ENCODE results near the gene NUDT6. TPM values are rescaled to one million over a fixed set of nuclear protein-coding genes. Genes with fewer than 3 reads are reported as not detected.

Gene NUDT6
- total RNA-seq, 1 donor from 2014 or later: 4.0 TPM

- TF ChIP-seq EZH2 (IDR thresholded peaks at IDR 0.05; ENCODE audit: insufficient read depth, low read length): no peak
- TF ChIP-seq, protein P1, sequence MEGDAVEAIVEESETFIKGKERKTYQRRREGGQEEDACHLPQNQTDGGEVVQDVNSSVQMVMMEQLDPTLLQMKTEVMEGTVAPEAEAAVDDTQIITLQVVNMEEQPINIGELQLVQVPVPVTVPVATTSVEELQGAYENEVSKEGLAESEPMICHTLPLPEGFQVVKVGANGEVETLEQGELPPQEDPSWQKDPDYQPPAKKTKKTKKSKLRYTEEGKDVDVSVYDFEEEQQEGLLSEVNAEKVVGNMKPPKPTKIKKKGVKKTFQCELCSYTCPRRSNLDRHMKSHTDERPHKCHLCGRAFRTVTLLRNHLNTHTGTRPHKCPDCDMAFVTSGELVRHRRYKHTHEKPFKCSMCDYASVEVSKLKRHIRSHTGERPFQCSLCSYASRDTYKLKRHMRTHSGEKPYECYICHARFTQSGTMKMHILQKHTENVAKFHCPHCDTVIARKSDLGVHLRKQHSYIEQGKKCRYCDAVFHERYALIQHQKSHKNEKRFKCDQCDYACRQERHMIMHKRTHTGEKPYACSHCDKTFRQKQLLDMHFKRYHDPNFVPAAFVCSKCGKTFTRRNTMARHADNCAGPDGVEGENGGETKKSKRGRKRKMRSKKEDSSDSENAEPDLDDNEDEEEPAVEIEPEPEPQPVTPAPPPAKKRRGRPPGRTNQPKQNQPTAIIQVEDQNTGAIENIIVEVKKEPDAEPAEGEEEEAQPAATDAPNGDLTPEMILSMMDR (IDR thresholded peaks at IDR 0.05; ENCODE audit: insufficient read depth, low read depth, low read length): no peak
- Mint-ChIP-seq H3K27me3 (ENCODE audit: low read depth, unreplicated experiment) (no peaks in the 10 kb centered on the region), H3K4me3 (ENCODE audit: unreplicated experiment) (no peak overlapping the region), H3K36me3 (ENCODE audit: low read depth, unreplicated experiment) (no peaks in the 10 kb centered on the region), H3K4me1 (ENCODE audit: low read depth, unreplicated experiment) (peaks cover 8% of the 10 kb centered on the region), H3K9me3 (ENCODE audit: unreplicated experiment) (peaks cover 2% of the 10 kb centered on the region), H3K27ac (ENCODE audit: unreplicated experiment) (no peak overlapping the region)
- Histone ChIP-seq H3K4me1 (ENCODE audit: insufficient read depth, low read length) (no peaks in the 10 kb centered on the region), H3K27me3 (ENCODE audit: insufficient read depth, low read length) (no peaks in the 10 kb centered on the region), H2AFZ (ENCODE audit: low read depth, low read length) (no peak overlapping the region), H3K79me2 (ENCODE audit: insufficient read depth, low read length) (peaks cover 76% of the 10 kb centered on the region), H3K27ac (ENCODE audit: low read depth, low read length) (no peak overlapping the region), H4K20me1 (ENCODE audit: insufficient read depth, low read length) (peaks cover 40% of the 10 kb centered on the region), H3K9me3 (ENCODE audit: insufficient read depth, low read depth, low read length) (no peaks in the 10 kb centered on the region), H3K36me3 (ENCODE audit: insufficient read depth, low read length) (no peaks in the 10 kb centered on the region), H3K4me2 (ENCODE audit: low read length) (no peak overlapping the region), H3K9ac (ENCODE audit: low read length) (no peak overlapping the region), H3K4me3 (ENCODE audit: insufficient read depth, low read depth, low read length) (no peak overlapping the region)
- no peak for DNase-seq (ENCODE audit: low read depth)
- FAIRE-seq: no peak
Measured at GRCh38 chr4:122865425-122865824, 57.0 kb downstream of the NUDT6 start.

GRCh38 chr4:122863639-122864038 lies 58.8 kb downstream of the NUDT6 start:
- H3K9me3 ChIP-seq (ENCODE audit: insufficient read depth, low read depth, low read length): no peaks in the 10 kb centered on the region
- no peaks in the 10 kb centered on the region for H3K27me3 ChIP-seq (ENCODE audit: insufficient read depth, low read length)
- Mint-ChIP-seq H3K27ac (ENCODE audit: unreplicated experiment) (no peak overlapping the region), H3K4me3 (ENCODE audit: unreplicated experiment) (no peak overlapping the region), H3K9me3 (ENCODE audit: unreplicated experiment) (peaks cover 2% of the 10 kb centered on the region), H3K4me1 (ENCODE audit: low read depth, unreplicated experiment) (peaks cover 8% of the 10 kb centered on the region), H3K27me3 (ENCODE audit: low read depth, unreplicated experiment) (no peaks in the 10 kb centered on the region), H3K36me3 (ENCODE audit: low read depth, unreplicated experiment) (peaks cover 1% of the 10 kb centered on the region)
- H3K27ac ChIP-seq (ENCODE audit: low read depth, low read length): no peak overlapping the region
- H3K4me3 ChIP-seq (ENCODE audit: insufficient read depth, low read depth, low read length): no peak overlapping the region
- peaks cover 87% of the 10 kb centered on the region for H3K79me2 ChIP-seq (ENCODE audit: insufficient read depth, low read length)
- no peak overlapping the region for H2AFZ ChIP-seq (ENCODE audit: low read depth, low read length)
- H3K36me3 ChIP-seq (ENCODE audit: insufficient read depth, low read length): no peaks in the 10 kb centered on the region
- FAIRE-seq (no peak), DNase-seq (ENCODE audit: low read depth) (no peak)
- no peak overlapping the region for H3K4me2 ChIP-seq (ENCODE audit: low read length)
- H4K20me1 ChIP-seq (ENCODE audit: insufficient read depth, low read length): peaks cover 40% of the 10 kb centered on the region
- no peak overlapping the region for H3K9ac ChIP-seq (ENCODE audit: low read length)
- TF ChIP-seq, protein P1 (IDR thresholded peaks at IDR 0.05; ENCODE audit: insufficient read depth, low read depth, low read length): no peak
- no peak for TF ChIP-seq EZH2 (IDR thresholded peaks at IDR 0.05; ENCODE audit: insufficient read depth, low read length)
- H3K4me1 ChIP-seq (ENCODE audit: insufficient read depth, low read length): no peaks in the 10 kb centered on the region

GRCh38 chr4:122861172-122861943 lies 61.0 kb downstream of the NUDT6 start:
- Histone ChIP-seq H3K4me2 (ENCODE audit: low read length) (no peak overlapping the region), H3K79me2 (ENCODE audit: insufficient read depth, low read length) (peaks cover 85% of the 10 kb centered on the region), H3K4me3 (ENCODE audit: insufficient read depth, low read depth, low read length) (no peak overlapping the region), H3K9me3 (ENCODE audit: insufficient read depth, low read depth, low read length) (no peaks in the 10 kb centered on the region), H4K20me1 (ENCODE audit: insufficient read depth, low read length) (peaks cover 31% of the 10 kb centered on the region), H2AFZ (ENCODE audit: low read depth, low read length) (no peak overlapping the region), H3K9ac (ENCODE audit: low read length) (no peak overlapping the region), H3K27ac (ENCODE audit: low read depth, low read length) (no peak overlapping the region), H3K27me3 (ENCODE audit: insufficient read depth, low read length) (no peaks in the 10 kb centered on the region), H3K4me1 (ENCODE audit: insufficient read depth, low read length) (no peaks in the 10 kb centered on the region), H3K36me3 (ENCODE audit: insufficient read depth, low read length) (no peaks in the 10 kb centered on the region)
- DNase-seq (ENCODE audit: low read depth) (no peak), FAIRE-seq (no peak)
- Mint-ChIP-seq H3K27me3 (ENCODE audit: low read depth, unreplicated experiment) (no peaks in the 10 kb centered on the region), H3K4me1 (ENCODE audit: low read depth, unreplicated experiment) (peaks cover 8% of the 10 kb centered on the region), H3K27ac (ENCODE audit: unreplicated experiment) (no peak overlapping the region), H3K4me3 (ENCODE audit: unreplicated experiment) (no peak overlapping the region), H3K36me3 (ENCODE audit: low read depth, unreplicated experiment) (peaks cover 1% of the 10 kb centered on the region), H3K9me3 (ENCODE audit: unreplicated experiment) (no peaks in the 10 kb centered on the region)
- TF ChIP-seq, protein P1 (IDR thresholded peaks at IDR 0.05; ENCODE audit: insufficient read depth, low read depth, low read length): no peak
- no peak for TF ChIP-seq EZH2 (IDR thresholded peaks at IDR 0.05; ENCODE audit: insufficient read depth, low read length)

Measured in astrocyte (in vitro differentiated cells and primary cell).